Sigmoid colon (tissue), 3 donors: Measurements from ENCODE around the gene STK40.

Experiments
- POLR2A ChIP-seq, 2 donors: fragments of 450-650 bp; IDR thresholded peaks; one replicate each; pipeline ENCODE4 v1.6.1; 2016; ENCODE audit warnings: antibody characterized with exemption in 2 of 2, mild to moderate bottlenecking in 2 of 2, moderate library complexity in 2 of 2
- TF ChIP-seq, protein P1 (sequence below), 4 experiments: fragments of 450-650 bp in 3 of 4; fragments of 200-600 bp in 1 of 4; IDR thresholded peaks; one replicate each; pipeline ENCODE4 v1.5.1; 2016 to 2019; ENCODE audit warnings: antibody characterized with exemption in 4 of 4, mild to moderate bottlenecking in 3 of 4, moderate library complexity in 2 of 4

DNA sequence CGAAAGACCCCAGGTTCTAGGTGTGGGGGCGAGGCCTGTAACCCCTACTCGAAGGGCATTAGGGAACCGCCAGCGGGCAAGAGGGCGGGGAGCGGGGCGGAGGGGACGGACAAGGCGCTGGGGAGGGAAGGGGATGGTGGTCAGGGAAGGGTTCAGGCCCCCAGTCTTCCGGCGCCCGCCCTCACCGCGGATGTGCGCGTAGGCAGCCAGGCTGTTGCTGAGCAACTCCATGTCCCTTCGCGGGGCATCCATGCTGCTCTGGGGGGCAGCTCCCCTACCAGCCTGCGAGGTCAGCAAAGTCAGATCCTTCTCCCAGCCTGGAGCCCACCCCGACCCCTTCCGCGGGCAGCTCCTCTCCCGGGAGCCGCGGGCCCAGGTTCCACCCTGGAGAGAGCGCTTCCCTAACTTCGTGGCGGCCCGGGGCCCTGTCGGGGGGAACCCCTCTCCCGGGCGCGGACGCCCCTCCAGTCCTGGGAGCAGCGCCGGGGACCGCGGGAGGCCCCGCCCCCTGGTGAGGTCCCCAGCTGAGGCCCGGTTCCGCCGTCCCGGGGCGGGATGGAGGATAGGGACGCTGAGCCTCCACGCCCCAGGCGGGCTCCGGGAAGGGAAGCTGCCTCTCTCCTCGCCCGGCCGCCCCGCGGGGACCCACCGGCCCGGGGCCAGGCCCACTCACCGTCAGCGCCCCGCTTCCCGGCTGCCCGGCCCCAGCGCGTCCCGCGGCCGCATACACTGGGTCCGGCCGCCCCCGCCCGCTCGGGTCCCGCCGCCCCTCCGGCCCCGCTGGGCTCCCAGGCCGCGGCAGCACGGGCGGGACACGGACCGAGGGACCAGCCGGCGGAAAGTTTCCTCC is 62.7 kb downstream of the STK40 start:
- TF ChIP-seq, protein P1, sequence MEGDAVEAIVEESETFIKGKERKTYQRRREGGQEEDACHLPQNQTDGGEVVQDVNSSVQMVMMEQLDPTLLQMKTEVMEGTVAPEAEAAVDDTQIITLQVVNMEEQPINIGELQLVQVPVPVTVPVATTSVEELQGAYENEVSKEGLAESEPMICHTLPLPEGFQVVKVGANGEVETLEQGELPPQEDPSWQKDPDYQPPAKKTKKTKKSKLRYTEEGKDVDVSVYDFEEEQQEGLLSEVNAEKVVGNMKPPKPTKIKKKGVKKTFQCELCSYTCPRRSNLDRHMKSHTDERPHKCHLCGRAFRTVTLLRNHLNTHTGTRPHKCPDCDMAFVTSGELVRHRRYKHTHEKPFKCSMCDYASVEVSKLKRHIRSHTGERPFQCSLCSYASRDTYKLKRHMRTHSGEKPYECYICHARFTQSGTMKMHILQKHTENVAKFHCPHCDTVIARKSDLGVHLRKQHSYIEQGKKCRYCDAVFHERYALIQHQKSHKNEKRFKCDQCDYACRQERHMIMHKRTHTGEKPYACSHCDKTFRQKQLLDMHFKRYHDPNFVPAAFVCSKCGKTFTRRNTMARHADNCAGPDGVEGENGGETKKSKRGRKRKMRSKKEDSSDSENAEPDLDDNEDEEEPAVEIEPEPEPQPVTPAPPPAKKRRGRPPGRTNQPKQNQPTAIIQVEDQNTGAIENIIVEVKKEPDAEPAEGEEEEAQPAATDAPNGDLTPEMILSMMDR (IDR thresholded peaks at IDR 0.05) = no peak
- no peak for TF ChIP-seq POLR2A (IDR thresholded peaks at IDR 0.05)
